GM12878 (cell line): ENCODE data around the gene CAP2. TPM values are rescaled to one million over a fixed set of nuclear protein-coding genes. Genes with fewer than 3 reads are reported as not detected.

Experiments
- ATAC-seq: fragments of 200-7000 bp; cut with Tn5 transposase; 3 replicates; pipeline ENCODE4 v1.9.1; 2020; ENCODE audit warnings: mild to moderate bottlenecking, moderate library complexity
- BruUV-seq: library from RNA; stranded (reverse); fragments of 400-500 nt; replicated peaks from 2 replicates; lab custom pipeline; 2021; lab: Mats Ljungman, UMichigan
- CTCF ChIA-PET: fragments of 300-600 bp; sonication (Branson Sonifier 250); formaldehyde crosslinking; extraction: SDS; loops from one replicate; lab custom pipeline; 2021; ENCODE audit warnings: inconsistent platforms; lab: Yijun Ruan, JAX
- POLR2A ChIA-PET: fragments of 350-600 bp; formaldehyde crosslinking; extraction: SDS; loops from one replicate; lab custom pipeline; 2021; ENCODE audit warnings: inconsistent platforms; lab: Charles Lee
- RAD21 ChIA-PET: fragments of 300-600 bp; sonication (Branson Sonifier 250); formaldehyde crosslinking; loops from one replicate; lab custom pipeline; 2023; ENCODE audit warnings: antibody characterized with exemption; ENCODE audit not compliant: unreplicated experiment; lab: Charles Lee
- SMC1A ChIA-PET: fragments of 300-600 bp; sonication (Branson Sonifier 250); formaldehyde crosslinking; loops from one replicate; lab custom pipeline; 2023; ENCODE audit not compliant: unreplicated experiment, uncharacterized antibody; lab: Charles Lee
- DNase-seq: peaks from one replicate; pipeline ENCODE4 v3.0.0-alpha.2; 2011; ENCODE audit warnings: low read depth, low spot score
- FAIRE-seq: peaks from 3 replicates; lab custom pipeline; 2011; peaks lifted over from hg19 to GRCh38; lab: Jason Lieb, UNC
- H2AFZ ChIP-seq: 2 replicates; pipeline ENCODE4 v1.6.0; 2011; ENCODE audit warnings: low read depth, low read length, control low read depth; ENCODE audit not compliant: control insufficient read depth
- H3K27ac ChIP-seq: 2 replicates; pipeline ENCODE4 v1.5.1; 2011; ENCODE audit warnings: control low read depth; ENCODE audit not compliant: control insufficient read depth, insufficient read depth
- H3K27me3 ChIP-seq, 2 experiments: replicated peaks in 1 of 2; 2 replicates each; pipeline versions ENCODE4 v1.6.0 to v1.6.1; 2011; ENCODE audit warnings: low read length in 1 of 2; ENCODE audit not compliant: control insufficient read depth in 2 of 2, insufficient read depth in 2 of 2
- H3K36me3 ChIP-seq, 2 experiments: 2 replicates each; pipeline ENCODE4 v1.5.1; 2011; ENCODE audit warnings: low read length in 1 of 2; ENCODE audit not compliant: control insufficient read depth in 2 of 2, insufficient read depth in 2 of 2
- H3K4me1 ChIP-seq: 2 replicates; pipeline ENCODE4 v1.6.1; 2011; ENCODE audit warnings: mild to moderate bottlenecking, low read length, moderate library complexity, mixed read lengths; ENCODE audit not compliant: control insufficient read depth, insufficient read depth
- H3K4me2 ChIP-seq: 2 replicates; pipeline ENCODE4 v1.6.0; 2011; ENCODE audit warnings: control low read depth; ENCODE audit not compliant: control insufficient read depth, insufficient read depth
- H3K4me3 ChIP-seq: fragments of 200-600 bp; sonication (generic); 2 replicates; pipeline ENCODE4 v1.5.1; 2016
- H3K79me2 ChIP-seq: 2 replicates; pipeline ENCODE4 v1.6.0; 2011; ENCODE audit warnings: low read length; ENCODE audit not compliant: control insufficient read depth, insufficient read depth
- H3K9ac ChIP-seq: 2 replicates; pipeline ENCODE4 v1.8.0; 2011; ENCODE audit warnings: low read length, control low read depth, mixed read lengths; ENCODE audit not compliant: control insufficient read depth, insufficient read depth
- H3K9me3 ChIP-seq: replicated peaks from 3 replicates; pipeline ENCODE4 v1.5.1; 2011; ENCODE audit warnings: mild to moderate bottlenecking, low read length; ENCODE audit not compliant: control insufficient read depth, insufficient read depth
- H4K20me1 ChIP-seq: 2 replicates; pipeline ENCODE4 v1.6.0; 2011; ENCODE audit not compliant: control insufficient read depth, insufficient read depth
- BCL11A ChIP-seq: IDR thresholded peaks from 2 replicates; pipeline ENCODE4 v1.6.1; 2011; ENCODE audit warnings: low read depth, low read length
- BMI1 ChIP-seq: fragments of 450-650 bp; IDR thresholded peaks from 2 replicates; pipeline ENCODE4 v1.6.1; 2016; ENCODE audit warnings: mild to moderate bottlenecking, moderate library complexity, borderline replicate concordance
- EGR1 ChIP-seq, 2 experiments: IDR thresholded peaks; 1 replicate in 1 of 2; 2 replicates in 1 of 2; pipeline ENCODE4 v1.6.1; 2011 to 2012; ENCODE audit warnings: low read depth in 2 of 2, low read length in 2 of 2, borderline replicate concordance in 1 of 2, mild to moderate bottlenecking in 1 of 2, moderate library complexity in 1 of 2
- EP300 ChIP-seq, 2 experiments: fragments of 150-350 bp in 1 of 2; IDR thresholded peaks; 2 replicates each; pipeline ENCODE4 v1.6.1; 2011 to 2012; ENCODE audit warnings: low read depth in 2 of 2, low read length in 2 of 2, borderline replicate concordance in 1 of 2, improper control_type of control experiment in 1 of 2, inconsistent platforms in 1 of 2; ENCODE audit not compliant: control insufficient read depth in 1 of 2
- IKZF1 ChIP-seq: fragments of 450-650 bp; conservative IDR thresholded peaks from 2 replicates; pipeline ENCODE4 v1.6.1; 2017; ENCODE audit warnings: antibody characterized with exemption, mild to moderate bottlenecking
- MEF2A ChIP-seq: IDR thresholded peaks from 2 replicates; pipeline ENCODE4 v1.6.1; 2011; ENCODE audit warnings: low read depth, mild to moderate bottlenecking, low read length, moderate library complexity; ENCODE audit not compliant: insufficient read depth
- NR2F1 ChIP-seq: fragments of 450-650 bp; conservative IDR thresholded peaks from 2 replicates; pipeline ENCODE4 v1.6.1; 2017; ENCODE audit warnings: mild to moderate bottlenecking
- POLR2A ChIP-seq: IDR thresholded peaks from 2 replicates; pipeline ENCODE4 v1.6.1; 2011; ENCODE audit warnings: low read depth, mild to moderate bottlenecking, low read length
- RAD51 ChIP-seq: fragments of 450-650 bp; IDR thresholded peaks from 2 replicates; pipeline ENCODE4 v1.6.1; 2016; ENCODE audit warnings: moderate library complexity, mild to moderate bottlenecking, inconsistent platforms
- RB1 ChIP-seq: fragments of 450-650 bp; formaldehyde crosslinking; IDR thresholded peaks from 2 replicates; pipeline ENCODE4 v1.6.1; 2017; ENCODE audit warnings: mild to moderate bottlenecking, borderline replicate concordance
- SP1 ChIP-seq: IDR thresholded peaks from one replicate; pipeline ENCODE4 v1.6.1; 2011; ENCODE audit warnings: low read depth, low read length
- STAT3 ChIP-seq: IDR thresholded peaks from 2 replicates; pipeline ENCODE4 v1.6.1; 2011; ENCODE audit warnings: low read depth, low read length, improper control_type of control experiment
- WRNIP1 ChIP-seq: IDR thresholded peaks from 2 replicates; pipeline ENCODE4 v1.6.1; 2011; ENCODE audit warnings: low read depth, low read length, improper control_type of control experiment, borderline replicate concordance
- ZBTB4 ChIP-seq: fragments of 450-650 bp; formaldehyde crosslinking; IDR thresholded peaks from 2 replicates; pipeline ENCODE4 v1.4.0; 2022; ENCODE audit warnings: mild to moderate bottlenecking, moderate library complexity
- ZSCAN29 ChIP-seq: fragments of 450-650 bp; IDR thresholded peaks from 2 replicates; pipeline ENCODE4 v1.6.1; 2017; ENCODE audit warnings: mild to moderate bottlenecking, moderate library complexity
- WGBS: methylation state at CpG from one replicate; pipeline ENCODE4 v1.1.6; 2016; ENCODE audit warnings: low lambda C conversion rate; ENCODE audit not compliant: insufficient replicate concordance, insufficient coverage; ENCODE audit errors: missing lambda C conversion rate; 5-methylcytosine and 5-hydroxymethylcytosine counted together
- in situ Hi-C: fragments of 300-500 bp; cut with MboI; formaldehyde crosslinking; loops from 9 replicates; pipeline ENCODE4 v1.14.3; 2018; ENCODE audit warnings: mixed read lengths
- intact Hi-C: fragments of 100-400 bp; cut with micrococcal nuclease; formaldehyde crosslinking; loops from one replicate; pipeline ENCODE4 v1.14.2; 2022; ENCODE audit not compliant: unreplicated experiment
- polyA plus RNA-seq, 11 experiments: library from polyadenylated mRNA; depleted of rRNA in 4 of 11; unstranded in 6 of 11; stranded (reverse) in 5 of 11; fragments of >200 nt; fragmentation: Nextera tagmentation in 4 of 11; fragmentation: Illumina TruSeq in 1 of 11; extraction: Ambion mirVana in 4 of 11; extraction: Trizol in 1 of 11; gene quantifications; 1 replicate in 1 of 11; 2 replicates in 10 of 11; pipeline versions ENCODE4 v1.2.1 to v1.2.3, GENCODE V29; 2011 to 2016; ENCODE audit warnings: inconsistent platforms in 2 of 11, missing spikeins in 2 of 11, low read depth in 1 of 11
- total RNA-seq, 4 experiments: library from RNA; depleted of rRNA in 3 of 4; stranded (reverse); fragments of >200 nt in 3 of 4; fragmentation: Illumina TruSeq in 1 of 4; extraction: Trizol in 1 of 4; gene quantifications; 2 replicates each; pipeline versions ENCODE4 v1.2.1 to v1.2.3, GENCODE V29; 2013 to 2021
- TF ChIP-seq, protein P1 (sequence below): fragments of 150-350 bp; IDR thresholded peaks from 2 replicates; pipeline ENCODE4 v1.6.1; 2016; ENCODE audit warnings: low read depth, low read length

The CAP2 gene
- total and polyA plus RNA-seq, 10 of the 15 experiments (the other 5 are each of a cell fraction or from before 2014, with no cell fraction given), result 0.10 to 2.0 (median 0.15) TPM; not detected in 7

GRCh38 chr6:17395112-17395511, 1.7 kb downstream of the CAP2 start (continued):
- TF ChIP-seq ZBTB4 (CRISPR knock-in tag) (no peak), BCL11A (no peak), EGR1 (IDR thresholded peaks at IDR 0.05; ENCODE audit: borderline replicate concordance in 1 of 2, low read depth in 2 of 2, low read length in 2 of 2) (no peak), RB1 (no peak), WRNIP1 (no peak), IKZF1 (no peak), SP1 (no peak), EP300 (IDR thresholded peaks at IDR 0.05; ENCODE audit: borderline replicate concordance in 1 of 2, control insufficient read depth in 1 of 2, low read depth in 2 of 2, low read length in 2 of 2) (no peak), BMI1 (no peak), ZSCAN29 (no peak)
- TF ChIP-seq, all 136 proteins: peak for 0

DNA sequence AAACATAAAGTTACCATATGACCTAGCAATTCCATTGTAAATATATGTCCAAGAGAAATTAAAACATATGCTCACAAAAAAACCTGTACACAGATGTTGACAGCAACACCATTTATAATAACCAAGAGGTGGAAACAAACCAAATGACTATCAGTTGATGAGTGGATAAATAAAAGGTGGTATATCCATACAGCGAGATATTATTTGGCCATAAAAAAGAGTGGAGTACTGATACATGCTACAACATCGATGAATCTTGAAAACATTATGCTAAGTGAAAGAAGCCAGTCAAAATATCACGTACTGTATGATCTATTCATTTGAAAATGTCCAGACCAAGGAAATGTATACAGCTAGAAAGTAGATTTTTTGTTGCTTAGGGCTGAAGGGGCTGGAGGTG, 2.9 kb downstream of the CAP2 start:
- intact Hi-C loops (no loop called here), in situ Hi-C loops (no loop called here)
- RAD21 ChIA-PET, result interaction anchor here (1.7 to 4.2 kb wide), 2 partner anchors 9 to 42 kb away, joined by 3 to 25 read pairs; no protein-coding TSS in a partner anchor
- Histone ChIP-seq H4K20me1 (no peaks in the 10 kb centered on the region), H3K9me3 (no peaks in the 10 kb centered on the region), H3K36me3 (no peaks in the 10 kb centered on the region), H3K79me2 (no peaks in the 10 kb centered on the region), H2AFZ (no peak overlapping the region), H3K4me3 (no peak overlapping the region), H3K27me3 (peaks cover 4 to 6% of the 10 kb centered on the region in 2 experiments; a peak in 3 of 4 replicates), H3K9ac (no peak overlapping the region), H3K4me2 (no peak overlapping the region), H3K27ac (no peak overlapping the region), H3K4me1 (no peaks in the 10 kb centered on the region)
- POLR2A ChIA-PET, result interaction anchor here (0.8 kb wide), 1 partner anchor 9 kb away, joined by 4 read pairs; no protein-coding TSS in a partner anchor
- WGBS, result 35% methylated on average over 3 of the region's 3 CpGs
- DNase-seq (no peak), ATAC-seq (no peak), FAIRE-seq (no peak)
- SMC1A ChIA-PET, result interaction anchor here (1.2 to 3.0 kb wide), 6 partner anchors 9 to 105 kb away, joined by 3 to 11 read pairs (median 6); no protein-coding TSS in a partner anchor
- CTCF ChIA-PET, result no interaction called here
- BruUV-seq, result no TSS peak
- TF ChIP-seq, protein P1, sequence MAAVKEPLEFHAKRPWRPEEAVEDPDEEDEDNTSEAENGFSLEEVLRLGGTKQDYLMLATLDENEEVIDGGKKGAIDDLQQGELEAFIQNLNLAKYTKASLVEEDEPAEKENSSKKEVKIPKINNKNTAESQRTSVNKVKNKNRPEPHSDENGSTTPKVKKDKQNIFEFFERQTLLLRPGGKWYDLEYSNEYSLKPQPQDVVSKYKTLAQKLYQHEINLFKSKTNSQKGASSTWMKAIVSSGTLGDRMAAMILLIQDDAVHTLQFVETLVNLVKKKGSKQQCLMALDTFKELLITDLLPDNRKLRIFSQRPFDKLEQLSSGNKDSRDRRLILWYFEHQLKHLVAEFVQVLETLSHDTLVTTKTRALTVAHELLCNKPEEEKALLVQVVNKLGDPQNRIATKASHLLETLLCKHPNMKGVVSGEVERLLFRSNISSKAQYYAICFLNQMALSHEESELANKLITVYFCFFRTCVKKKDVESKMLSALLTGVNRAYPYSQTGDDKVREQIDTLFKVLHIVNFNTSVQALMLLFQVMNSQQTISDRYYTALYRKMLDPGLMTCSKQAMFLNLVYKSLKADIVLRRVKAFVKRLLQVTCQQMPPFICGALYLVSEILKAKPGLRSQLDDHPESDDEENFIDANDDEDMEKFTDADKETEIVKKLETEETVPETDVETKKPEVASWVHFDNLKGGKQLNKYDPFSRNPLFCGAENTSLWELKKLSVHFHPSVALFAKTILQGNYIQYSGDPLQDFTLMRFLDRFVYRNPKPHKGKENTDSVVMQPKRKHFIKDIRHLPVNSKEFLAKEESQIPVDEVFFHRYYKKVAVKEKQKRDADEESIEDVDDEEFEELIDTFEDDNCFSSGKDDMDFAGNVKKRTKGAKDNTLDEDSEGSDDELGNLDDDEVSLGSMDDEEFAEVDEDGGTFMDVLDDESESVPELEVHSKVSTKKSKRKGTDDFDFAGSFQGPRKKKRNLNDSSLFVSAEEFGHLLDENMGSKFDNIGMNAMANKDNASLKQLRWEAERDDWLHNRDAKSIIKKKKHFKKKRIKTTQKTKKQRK, result no peak
- TF ChIP-seq POLR2A, result no peak
- no peak for TF ChIP-seq NR2F1
- TF ChIP-seq RAD51, result no peak
- TF ChIP-seq MEF2A, result no peak
- TF ChIP-seq STAT3, result no peak
